IgD-negative memory B cell (primary cell): ENCODE measurements around the gene KHDC4. TPM values are rescaled to one million over a fixed set of nuclear protein-coding genes. Genes with fewer than 3 reads are reported as not detected.
"Not testable (repeated sequence)": the region's sequence is repeated elsewhere in the genome, so short reads cannot be mapped to it uniquely, and the experiment has no call there.

Experiments
- H3K27ac Mint-ChIP-seq, 3 donors: one replicate each; pipeline ENCODE4 v1.8.0; 2020 to 2022; ENCODE audit warnings: mild to moderate bottlenecking in 3 of 3, mixed read lengths in 3 of 3, moderate library complexity in 1 of 3
- H3K27me3 Mint-ChIP-seq: one replicate; pipeline ENCODE4 v1.8.0; 2021; ENCODE audit warnings: mixed read lengths
- H3K36me3 Mint-ChIP-seq: one replicate; pipeline ENCODE4 v1.8.0; 2020; ENCODE audit warnings: mild to moderate bottlenecking, mixed read lengths
- H3K4me1 Mint-ChIP-seq, 3 donors: one replicate each; pipeline ENCODE4 v1.8.0; 2020 to 2022; ENCODE audit warnings: mixed read lengths in 3 of 3, mild to moderate bottlenecking in 1 of 3
- H3K4me3 Mint-ChIP-seq, 4 donors: one replicate each; pipeline ENCODE4 v1.8.0; 2020 to 2022; ENCODE audit warnings: mild to moderate bottlenecking in 4 of 4, mixed read lengths in 4 of 4, moderate library complexity in 3 of 4
- H3K9me3 Mint-ChIP-seq, 3 donors: one replicate each; pipeline ENCODE4 v1.8.0; 2020 to 2021; ENCODE audit warnings: mixed read lengths in 3 of 3, mild to moderate bottlenecking in 1 of 3
- polyA plus RNA-seq: library from polyadenylated mRNA; unstranded; fragments of 300-500 nt; fragmentation: Illumina TruSeq; gene quantifications from one replicate; pipeline ENCODE4 v1.2.3, GENCODE V29; 2021

The KHDC4 gene
- polyA plus RNA-seq, 1 donor from 2014 or later = 8.0 TPM

- H3K9me3 Mint-ChIP-seq = no peaks in the 10 kb centered on the region
- H3K4me3 Mint-ChIP-seq = peak overlapping the region in 3 of 4 donors; percentile 64 to 71 (median 67)
- peak overlapping the region; percentile 79 to 97 (median 85) for H3K27ac Mint-ChIP-seq
- peaks cover 30 to 55% (median 47%) of the 10 kb centered on the region in 3 donors for H3K4me1 Mint-ChIP-seq
- H3K36me3 Mint-ChIP-seq = peaks cover 3% of the 10 kb centered on the region
- H3K27me3 Mint-ChIP-seq = no peaks in the 10 kb centered on the region
Observed at GRCh38 chr1:155940482-155940992, 6.3 kb upstream of the KHDC4 start.

- Mint-ChIP-seq H3K36me3 (peaks cover 2% of the 10 kb centered on the region), H3K27ac (peak overlapping the region in 2 of 3 donors; percentile 32 to 84), H3K4me3 (peak overlapping the region; percentile 13 to 81 (median 62)), H3K4me1 (peaks cover 23 to 37% (median 33%) of the 10 kb centered on the region in 3 donors), H3K27me3 (no peaks in the 10 kb centered on the region), H3K9me3 (no peaks in the 10 kb centered on the region)
Observed at GRCh38 chr1:155938220-155938627, 4.0 kb upstream of the KHDC4 start.

GRCh38 chr1:155934936-155935590 is 850 bp upstream of the KHDC4 start:
- peak overlapping the region in 1 of 3 donors; percentile 31 for H3K27ac Mint-ChIP-seq
- peak overlapping the region in 1 of 4 donors; percentile 63 for H3K4me3 Mint-ChIP-seq

GRCh38 chr1:155933591-155934096 is 569 bp downstream of the KHDC4 start:
- no peak overlapping the region for H3K4me3 Mint-ChIP-seq
- no peaks in the 10 kb centered on the region for H3K36me3 Mint-ChIP-seq
- H3K27ac Mint-ChIP-seq = no peak overlapping the region

More at GRCh38 chr1:155934936-155935590, 850 bp upstream of the KHDC4 start:
- Mint-ChIP-seq H3K4me1 (peaks cover 8 to 31% (median 23%) of the 10 kb centered on the region in 3 donors), H3K9me3 (no peaks in the 10 kb centered on the region), H3K36me3 (no peaks in the 10 kb centered on the region), H3K27me3 (no peaks in the 10 kb centered on the region)

GRCh38 chr1:155932487-155932886 is 1.7 kb downstream of the KHDC4 start:
- Mint-ChIP-seq H3K4me1 (peaks cover 0 to 22% (median 13%) of the 10 kb centered on the region in 3 donors), H3K36me3 (no peaks in the 10 kb centered on the region), H3K4me3 (peak overlapping the region in 3 of 4 donors; percentile 39 to 60 (median 44)), H3K9me3 (no peaks in the 10 kb centered on the region), H3K27ac (no peak overlapping the region), H3K27me3 (no peaks in the 10 kb centered on the region)

More at GRCh38 chr1:155933591-155934096, 569 bp downstream of the KHDC4 start:
- Mint-ChIP-seq H3K27me3 (no peaks in the 10 kb centered on the region), H3K9me3 (no peaks in the 10 kb centered on the region), H3K4me1 (peaks cover 7 to 29% (median 19%) of the 10 kb centered on the region in 3 donors)

GRCh38 chr1:155932081-155932480 is 2.1 kb downstream of the KHDC4 start:
- Mint-ChIP-seq H3K4me1 (peaks cover 0 to 22% (median 13%) of the 10 kb centered on the region in 3 donors), H3K27ac (peak overlapping the region in 1 of 3 donors; percentile 33), H3K4me3 (peak overlapping the region in 3 of 4 donors; percentile 44 to 77 (median 60)), H3K36me3 (no peaks in the 10 kb centered on the region), H3K9me3 (no peaks in the 10 kb centered on the region), H3K27me3 (no peaks in the 10 kb centered on the region)

- H3K4me3 Mint-ChIP-seq = peak overlapping the region; percentile 44 to 77 (median 70)
- no peaks in the 10 kb centered on the region for H3K36me3 Mint-ChIP-seq
- H3K4me1 Mint-ChIP-seq = peaks cover 0 to 22% (median 13%) of the 10 kb centered on the region in 3 donors
- H3K27ac Mint-ChIP-seq = peak overlapping the region in 2 of 3 donors; percentile 33 to 59
- no peaks in the 10 kb centered on the region for H3K27me3 Mint-ChIP-seq
- H3K9me3 Mint-ChIP-seq = no peaks in the 10 kb centered on the region
Observed at GRCh38 chr1:155931332-155932038, 2.7 kb downstream of the KHDC4 start.

GRCh38 chr1:155930725-155931124 is 3.5 kb downstream of the KHDC4 start:
- Mint-ChIP-seq H3K4me3 (peak overlapping the region in 2 of 4 donors; percentile 8 to 39), H3K27ac (peak overlapping the region in 2 of 3 donors; percentile 59 to 63), H3K4me1 (peaks cover 0 to 20% (median 11%) of the 10 kb centered on the region in 3 donors)
- not testable (repeated sequence) for H3K36me3 Mint-ChIP-seq, H3K27me3 Mint-ChIP-seq, H3K9me3 Mint-ChIP-seq

GRCh38 chr1:155929057-155929456 is 5.2 kb downstream of the KHDC4 start:
- H3K4me3 Mint-ChIP-seq = no peak overlapping the region
- no peaks in the 10 kb centered on the region for H3K27me3 Mint-ChIP-seq
- H3K27ac Mint-ChIP-seq = peak overlapping the region in 1 of 3 donors; percentile 8
- H3K4me1 Mint-ChIP-seq = peaks cover 0 to 21% (median 11%) of the 10 kb centered on the region in 3 donors
- no peaks in the 10 kb centered on the region for H3K9me3 Mint-ChIP-seq
- no peaks in the 10 kb centered on the region for H3K36me3 Mint-ChIP-seq

GRCh38 chr1:155925506-155925905 is 8.7 kb downstream of the KHDC4 start:
- Mint-ChIP-seq H3K36me3 (no peaks in the 10 kb centered on the region), H3K9me3 (no peaks in the 10 kb centered on the region), H3K27ac (no peak overlapping the region), H3K27me3 (no peaks in the 10 kb centered on the region), H3K4me1 (peaks cover 1 to 8% (median 5%) of the 10 kb centered on the region in 3 donors), H3K4me3 (no peak overlapping the region)

GRCh38 chr1:155920717-155921116 is 13.5 kb downstream of the KHDC4 start:
- Mint-ChIP-seq H3K9me3 (no peaks in the 10 kb centered on the region), H3K36me3 (peaks cover 3% of the 10 kb centered on the region)

GRCh38 chr1:155919801-155920200 is 14.4 kb downstream of the KHDC4 start:
- Mint-ChIP-seq H3K4me3 (no peak overlapping the region), H3K4me1 (peaks cover 0 to 8% (median 0%) of the 10 kb centered on the region in 3 donors), H3K36me3 (peaks cover 3% of the 10 kb centered on the region), H3K9me3 (no peaks in the 10 kb centered on the region), H3K27me3 (no peaks in the 10 kb centered on the region), H3K27ac (peak overlapping the region in 1 of 3 donors; percentile 43)

More at GRCh38 chr1:155920717-155921116, 13.5 kb downstream of the KHDC4 start:
- Mint-ChIP-seq H3K27ac (no peak overlapping the region), H3K4me1 (peaks cover 0 to 8% (median 1%) of the 10 kb centered on the region in 3 donors), H3K27me3 (no peaks in the 10 kb centered on the region), H3K4me3 (no peak overlapping the region)

- Mint-ChIP-seq H3K27me3 (no peaks in the 10 kb centered on the region), H3K4me1 (peaks cover 0 to 8% (median 0%) of the 10 kb centered on the region in 3 donors), H3K27ac (no peak overlapping the region), H3K4me3 (no peak overlapping the region), H3K9me3 (no peaks in the 10 kb centered on the region), H3K36me3 (peaks cover 3% of the 10 kb centered on the region)
Observed at GRCh38 chr1:155918660-155919059, 15.6 kb downstream of the KHDC4 start.

- Mint-ChIP-seq H3K4me3 (no peak overlapping the region), H3K36me3 (peaks cover 5% of the 10 kb centered on the region), H3K9me3 (no peaks in the 10 kb centered on the region), H3K27me3 (no peaks in the 10 kb centered on the region), H3K4me1 (peaks cover 17 to 24% (median 17%) of the 10 kb centered on the region in 3 donors), H3K27ac (no peak overlapping the region)
Observed at GRCh38 chr1:155913969-155914757, 20.1 kb downstream of the KHDC4 start.
